Hepatocyte (in vitro differentiated cells): ENCODE data around the gene TBL1X. TPM values are rescaled to one million over a fixed set of nuclear protein-coding genes. Genes with fewer than 3 reads are reported as not detected.

ENCODE experiments used
- DNase-seq: peaks from one replicate; pipeline ENCODE4 v3.0.0-alpha.2; 2016; ENCODE audit warnings: low spot score
- H2AFZ ChIP-seq: fragments of 200-600 bp; sonication (generic); 2 replicates; pipeline ENCODE4 v1.6.0; 2016; ENCODE audit warnings: antibody characterized with exemption, mild to moderate bottlenecking
- H3K27ac ChIP-seq: fragments of 200-600 bp; sonication (generic); 2 replicates; pipeline ENCODE4 v1.5.1; 2016; ENCODE audit warnings: mild to moderate bottlenecking
- H3K27me3 ChIP-seq: fragments of 200-600 bp; sonication (generic); 2 replicates; pipeline ENCODE4 v1.6.1; 2016
- H3K36me3 ChIP-seq: fragments of 200-600 bp; sonication (generic); replicated peaks from 2 replicates; pipeline ENCODE4 v1.5.1; 2016; ENCODE audit warnings: low read depth; ENCODE audit not compliant: insufficient read depth
- H3K4me1 ChIP-seq: fragments of 200-600 bp; sonication (generic); 2 replicates; pipeline ENCODE4 v1.5.1; 2016; ENCODE audit warnings: mild to moderate bottlenecking, moderate library complexity; ENCODE audit not compliant: insufficient read depth
- H3K4me2 ChIP-seq: fragments of 200-600 bp; sonication (generic); 2 replicates; pipeline ENCODE4 v1.6.0; 2016
- H3K4me3 ChIP-seq: fragments of 200-600 bp; sonication (generic); 2 replicates; pipeline ENCODE4 v1.5.1; 2016; ENCODE audit warnings: mild to moderate bottlenecking
- H3K79me2 ChIP-seq: fragments of 200-600 bp; sonication (generic); 2 replicates; pipeline ENCODE4 v1.6.0; 2017; ENCODE audit warnings: mild to moderate bottlenecking
- H3K9me2 ChIP-seq: fragments of 200-600 bp; sonication (generic); replicated peaks from 2 replicates; pipeline ENCODE4 v1.6.0; 2017; ENCODE audit warnings: mild to moderate bottlenecking; ENCODE audit not compliant: insufficient read depth
- H3K9me3 ChIP-seq: fragments of 200-600 bp; sonication (generic); 2 replicates; pipeline ENCODE4 v1.5.1; 2016; ENCODE audit warnings: low read depth, mild to moderate bottlenecking
- H4K20me1 ChIP-seq: fragments of 200-600 bp; sonication (generic); 2 replicates; pipeline ENCODE4 v1.6.0; 2016; ENCODE audit warnings: mild to moderate bottlenecking; ENCODE audit not compliant: insufficient read depth, poor library complexity, severe bottlenecking
- EZH2 ChIP-seq: fragments of 200-600 bp; sonication (generic); IDR thresholded peaks from 2 replicates; pipeline ENCODE4 v1.6.1; 2016; ENCODE audit warnings: antibody characterized with exemption, mild to moderate bottlenecking, borderline replicate concordance
- EZH2phosphoT487 ChIP-seq: fragments of 200-600 bp; sonication (generic); IDR thresholded peaks from one replicate; pipeline ENCODE4 v1.6.1; 2018; ENCODE audit warnings: antibody characterized with exemption, mild to moderate bottlenecking, low read depth, moderate library complexity; ENCODE audit not compliant: unreplicated experiment, severe bottlenecking
- whole genome bisulfite sequencing: methylation state at CpG from one replicate; pipeline ENCODE4 v1.1.6; 2016; ENCODE audit warnings: low lambda C conversion rate; ENCODE audit errors: missing lambda C conversion rate; 5-methylcytosine and 5-hydroxymethylcytosine counted together
- polyA plus RNA-seq: library from polyadenylated mRNA; unstranded; fragments of >200 nt; fragmentation: Nextera tagmentation; extraction: Ambion mirVana; gene quantifications from 2 replicates; pipeline ENCODE4 v1.2.1, GENCODE V29; 2016
- total RNA-seq: library from RNA; depleted of rRNA; stranded (reverse); fragments of >200 nt; gene quantifications from 2 replicates; pipeline ENCODE4 v1.2.3, GENCODE V29; 2014
- TF ChIP-seq, protein P1 (sequence below): fragments of 200-600 bp; sonication (generic); IDR thresholded peaks from 2 replicates; pipeline ENCODE4 v1.5.1; 2016; ENCODE audit warnings: antibody characterized with exemption, mild to moderate bottlenecking; ENCODE audit not compliant: poor library complexity

TBL1X gene
- total and polyA plus RNA-seq, 2 experiments from 2014 or later: 14.9 to 16.0 TPM

DNA sequence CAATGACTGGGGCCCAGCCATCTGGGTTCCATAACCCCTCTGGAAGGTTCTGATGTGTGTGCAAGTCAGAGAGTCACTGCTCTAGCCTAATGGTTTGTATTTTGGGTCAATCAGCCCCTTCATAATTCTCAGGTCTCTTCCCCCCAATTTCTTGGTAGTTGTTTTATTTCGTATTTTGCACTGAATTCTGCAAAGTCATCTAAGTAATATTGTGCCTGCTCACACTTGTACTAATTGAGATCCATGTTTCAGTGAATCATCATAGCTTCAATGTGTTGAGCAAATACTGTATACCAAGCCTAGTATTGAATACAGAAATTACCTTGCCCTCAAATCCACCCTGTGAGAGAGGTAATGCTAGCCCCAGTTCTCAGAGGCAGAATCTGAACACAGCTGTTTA is 28.0 kb upstream of the TBL1X start:
- no peaks in the 10 kb centered on the region for H3K79me2 ChIP-seq
- H4K20me1 ChIP-seq: no peaks in the 10 kb centered on the region
- DNase-seq: no peak
- H2AFZ ChIP-seq: no peak overlapping the region
- H3K9me2 ChIP-seq: no peaks in the 10 kb centered on the region
- no peaks in the 10 kb centered on the region for H3K9me3 ChIP-seq
- H3K4me2 ChIP-seq: no peak overlapping the region
- H3K4me1 ChIP-seq: no peaks in the 10 kb centered on the region
- 79% methylated on average over 1 of the region's 1 CpG for WGBS
- no peaks in the 10 kb centered on the region for H3K27me3 ChIP-seq
- no peak overlapping the region for H3K4me3 ChIP-seq
- TF ChIP-seq EZH2 (no peak), EZH2phosphoT487 (no peak)
- TF ChIP-seq, protein P1, sequence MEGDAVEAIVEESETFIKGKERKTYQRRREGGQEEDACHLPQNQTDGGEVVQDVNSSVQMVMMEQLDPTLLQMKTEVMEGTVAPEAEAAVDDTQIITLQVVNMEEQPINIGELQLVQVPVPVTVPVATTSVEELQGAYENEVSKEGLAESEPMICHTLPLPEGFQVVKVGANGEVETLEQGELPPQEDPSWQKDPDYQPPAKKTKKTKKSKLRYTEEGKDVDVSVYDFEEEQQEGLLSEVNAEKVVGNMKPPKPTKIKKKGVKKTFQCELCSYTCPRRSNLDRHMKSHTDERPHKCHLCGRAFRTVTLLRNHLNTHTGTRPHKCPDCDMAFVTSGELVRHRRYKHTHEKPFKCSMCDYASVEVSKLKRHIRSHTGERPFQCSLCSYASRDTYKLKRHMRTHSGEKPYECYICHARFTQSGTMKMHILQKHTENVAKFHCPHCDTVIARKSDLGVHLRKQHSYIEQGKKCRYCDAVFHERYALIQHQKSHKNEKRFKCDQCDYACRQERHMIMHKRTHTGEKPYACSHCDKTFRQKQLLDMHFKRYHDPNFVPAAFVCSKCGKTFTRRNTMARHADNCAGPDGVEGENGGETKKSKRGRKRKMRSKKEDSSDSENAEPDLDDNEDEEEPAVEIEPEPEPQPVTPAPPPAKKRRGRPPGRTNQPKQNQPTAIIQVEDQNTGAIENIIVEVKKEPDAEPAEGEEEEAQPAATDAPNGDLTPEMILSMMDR: no peak
- no peaks in the 10 kb centered on the region for H3K36me3 ChIP-seq
- no peak overlapping the region for H3K27ac ChIP-seq

DNA sequence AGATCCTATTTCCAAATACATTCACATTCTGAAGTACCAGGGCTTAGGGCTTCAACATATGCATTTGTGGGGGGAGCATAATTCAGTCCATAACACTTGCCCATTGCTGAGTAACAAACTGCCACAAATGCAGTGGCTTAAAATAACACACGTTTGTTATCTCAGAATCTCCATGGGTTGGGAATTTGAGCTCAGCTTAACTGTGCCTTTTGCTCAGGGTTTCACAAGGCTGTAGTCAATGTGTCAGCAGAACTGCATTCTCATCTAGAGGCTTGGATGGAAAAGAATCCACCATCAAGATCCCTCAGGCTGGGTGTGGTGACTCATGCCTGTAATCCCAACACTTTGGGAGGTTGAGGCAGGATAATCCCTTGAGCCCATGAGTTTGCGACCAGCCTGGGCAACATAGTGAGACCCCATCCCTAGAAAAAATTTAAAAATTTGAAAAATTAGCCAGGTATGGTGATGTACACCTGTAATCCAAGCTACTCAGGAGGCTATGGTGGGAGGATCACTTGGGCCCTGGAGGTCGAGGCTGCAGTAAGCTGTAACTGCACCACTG is 25.8 kb upstream of the TBL1X start:
- Histone ChIP-seq H3K36me3 (no peaks in the 10 kb centered on the region), H4K20me1 (no peaks in the 10 kb centered on the region), H3K4me3 (no peak overlapping the region), H3K4me2 (no peak overlapping the region), H3K9me3 (no peaks in the 10 kb centered on the region), H3K9me2 (no peaks in the 10 kb centered on the region), H3K4me1 (no peaks in the 10 kb centered on the region), H3K79me2 (no peaks in the 10 kb centered on the region), H3K27ac (no peak overlapping the region), H2AFZ (no peak overlapping the region), H3K27me3 (no peaks in the 10 kb centered on the region)
- 62% methylated on average over 3 of the region's 3 CpGs for WGBS
- DNase-seq: no peak
- TF ChIP-seq EZH2phosphoT487: no peak
- no peak for TF ChIP-seq EZH2
- TF ChIP-seq, protein P1: no peak

DNA sequence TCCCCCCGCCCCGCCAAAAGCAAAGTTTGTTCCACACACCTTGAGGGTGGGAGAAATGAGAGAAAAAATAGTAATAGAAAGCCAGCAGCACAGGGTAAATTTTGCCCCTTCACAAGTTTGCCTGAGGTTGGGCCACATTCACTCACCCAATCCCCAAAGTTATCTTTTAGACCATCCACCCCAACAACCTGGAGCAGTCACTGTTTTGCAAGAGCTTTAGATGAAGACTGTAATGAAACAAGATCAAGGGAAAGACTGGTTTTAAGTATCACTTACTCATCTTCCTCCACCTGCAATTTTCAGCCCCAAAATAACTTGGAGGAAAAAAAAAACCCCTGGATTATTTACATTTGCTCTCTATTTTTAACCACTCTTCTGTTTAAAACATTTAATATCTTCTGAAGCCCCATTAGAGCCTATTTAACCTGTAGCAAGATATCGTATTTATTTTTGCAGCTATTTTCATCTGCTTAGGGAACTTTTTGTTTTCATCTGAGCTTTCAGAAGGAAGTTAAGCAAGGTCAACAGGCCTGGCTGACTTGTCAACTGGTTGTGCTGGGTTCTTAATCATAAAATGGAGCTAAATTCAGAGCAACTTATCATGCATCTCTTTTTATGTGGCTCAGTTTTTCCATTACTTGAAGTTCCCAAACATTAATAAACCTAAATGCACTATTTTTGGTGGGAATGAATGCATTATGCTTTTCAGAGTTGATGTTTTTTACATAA is 24.6 kb upstream of the TBL1X start:
- no peaks in the 10 kb centered on the region for H3K4me1 ChIP-seq
- H3K4me3 ChIP-seq: no peak overlapping the region
- H2AFZ ChIP-seq: no peak overlapping the region
- H3K9me2 ChIP-seq: no peaks in the 10 kb centered on the region
- H3K9me3 ChIP-seq: no peaks in the 10 kb centered on the region
- H3K36me3 ChIP-seq: no peaks in the 10 kb centered on the region
- no peaks in the 10 kb centered on the region for H3K27me3 ChIP-seq
- no peaks in the 10 kb centered on the region for H4K20me1 ChIP-seq
- no peaks in the 10 kb centered on the region for H3K79me2 ChIP-seq
- 60% methylated on average over 3 of the region's 3 CpGs for WGBS
- no peak for DNase-seq
- H3K27ac ChIP-seq: no peak overlapping the region
- no peak for TF ChIP-seq EZH2phosphoT487
- TF ChIP-seq EZH2: no peak
- TF ChIP-seq, protein P1: no peak
- no peak overlapping the region for H3K4me2 ChIP-seq
